ENCODE results near the gene FILIP1L. TPM values are rescaled to one million over a fixed set of nuclear protein-coding genes. Genes with fewer than 3 reads are reported as not detected.

The FILIP1L gene
- total and polyA plus RNA-seq, 2 of the 8 experiments (the other 6 are each of a cell fraction or from before 2014, with no cell fraction given), result 0.06 to 0.09 TPM

DNA sequence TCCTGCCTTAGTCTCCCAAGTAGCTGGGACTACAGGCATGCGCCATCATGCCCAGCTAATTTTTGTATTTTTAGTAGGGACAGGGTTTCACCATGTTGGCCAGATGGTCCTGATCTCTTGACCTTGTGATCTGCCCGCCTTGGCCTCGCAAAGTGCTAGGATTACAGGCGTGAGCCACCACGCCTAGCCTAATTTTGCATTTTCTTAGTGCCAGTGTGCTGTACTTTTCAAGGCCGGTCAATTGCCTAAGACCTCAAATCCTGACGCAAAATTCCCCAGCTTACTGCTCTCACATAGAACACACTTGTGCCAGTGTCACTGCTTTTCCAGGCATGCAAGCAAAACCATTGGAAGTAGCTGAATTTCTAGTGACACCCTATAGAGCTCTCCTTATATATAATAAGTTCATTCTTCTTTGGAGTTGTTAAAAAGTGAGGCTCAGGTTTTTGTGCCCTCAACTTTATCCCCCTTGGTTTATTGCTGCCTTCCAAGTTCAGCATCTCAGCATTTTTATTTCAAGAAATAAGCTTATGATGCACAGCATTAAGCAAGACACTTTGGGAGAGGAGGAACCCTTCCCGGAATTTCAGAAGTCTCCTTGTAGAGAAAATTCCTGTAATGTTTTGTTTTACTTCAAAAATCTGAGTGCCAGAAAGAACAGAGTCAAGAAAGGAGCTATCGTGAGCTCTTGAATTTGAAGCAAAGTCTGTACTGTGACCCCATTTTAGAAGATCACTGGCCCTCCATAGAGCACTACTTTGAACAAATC, 93.2 kb downstream of the FILIP1L start:
- Histone ChIP-seq H4K20me1 (replicated peaks in 1 of 2; ENCODE audit: control insufficient read depth in 1 of 2, insufficient read depth in 2 of 2, low read length in 2 of 2) (no peaks in the 10 kb centered on the region), H3K23me2 (ENCODE audit: low read depth, low read length) (no peaks in the 10 kb centered on the region), H2BK5ac (ENCODE audit: low read depth, low read length) (no peak overlapping the region), H4K91ac (replicated peaks; ENCODE audit: insufficient read length, low read length) (no peak overlapping the region), H3K23ac (ENCODE audit: insufficient read length) (no peak overlapping the region), H2BK12ac (ENCODE audit: low read depth, low read length) (no peak overlapping the region), H2AFZ (ENCODE audit: low read length) (no peak overlapping the region), H3K4me1 (replicated peaks in 1 of 4; ENCODE audit: control insufficient read depth in 3 of 4, insufficient read depth in 4 of 4, low read length in 3 of 4) (peaks cover 0 to 4% (median 0%) of the 10 kb centered on the region in 4 experiments; a peak in 1 of 7 replicates), H4K5ac (ENCODE audit: insufficient read length, low read depth, low read length) (no peak overlapping the region), H3K27me3 (replicated peaks in 1 of 4; ENCODE audit: control insufficient read depth in 3 of 4, extremely low read depth in 1 of 4, insufficient read depth in 3 of 4, low read length in 3 of 4) (no peaks in the 10 kb centered on the region), H2BK20ac (ENCODE audit: low read length) (no peak overlapping the region), H3K56ac (replicated peaks; ENCODE audit: insufficient read length, low read depth, low read length) (no peak overlapping the region), H3K4me2 (ENCODE audit: insufficient read depth in 1 of 2, low read depth in 2 of 2, low read length in 2 of 2) (no peak overlapping the region), H3K79me2 (ENCODE audit: control insufficient read depth in 1 of 2, insufficient read depth in 2 of 2, low read length in 2 of 2) (no peaks in the 10 kb centered on the region), H3K9ac (replicated peaks in 1 of 4; ENCODE audit: extremely low read depth in 1 of 4, low read depth in 3 of 4, low read length in 3 of 4) (no peak overlapping the region), H3K9me3 (ENCODE audit: insufficient read depth in 2 of 2, low read depth in 1 of 2, low read length in 1 of 2) (no peaks in the 10 kb centered on the region; a peak in 1 of 4 replicates), H3K14ac (ENCODE audit: insufficient read length) (no peak overlapping the region), H3K79me1 (ENCODE audit: low read depth, low read length) (no peaks in the 10 kb centered on the region), H3K27ac (ENCODE audit: low read depth, low read length) (no peak overlapping the region; the same call in 1 of the 2 replicates), H4K8ac (ENCODE audit: extremely low read depth, insufficient read depth, low read length) (no peak overlapping the region), H2BK120ac (replicated peaks; ENCODE audit: low read depth, low read length) (no peak overlapping the region), H3K36me3 (ENCODE audit: control insufficient read depth in 2 of 4, insufficient read depth in 4 of 4, low read length in 3 of 4) (no peaks in the 10 kb centered on the region), H3K4me3 (ENCODE audit: extremely low read depth in 1 of 4, insufficient read depth in 2 of 4, low read depth in 3 of 4, low read length in 4 of 4) (no peak overlapping the region), H3K18ac (ENCODE audit: extremely low read depth, low read length) (no peak overlapping the region), H2AK5ac (ENCODE audit: low read depth, low read length) (no peak overlapping the region), H2BK15ac (ENCODE audit: low read length) (no peak overlapping the region), H3K4ac (replicated peaks; ENCODE audit: insufficient read length, low read depth, low read length) (no peak overlapping the region)
- CTCF ChIA-PET (ENCODE audit: partially characterized antibody), result interaction anchor here (0.7 to 1.4 kb wide), 6 partner anchors 8 to 233 kb away, joined by 3 to 5 read pairs (median 3); no protein-coding TSS in a partner anchor
- DNase-seq (ENCODE audit: low read depth in 1 of 2, low spot score in 2 of 2) (no peak), FAIRE-seq (no peak)
- 89% methylated on average over 9 of the region's 9 CpGs; no CpG with 5 or more reads in 1 of the 2 experiments for WGBS, 2 experiments (ENCODE audit: extremely low coverage in 1 of 2, insufficient coverage in 1 of 2, insufficient read length in 1 of 2, insufficient replicate concordance in 2 of 2, low coverage in 1 of 2, low lambda C conversion rate in 2 of 2, missing lambda C conversion rate in 1 of 2)
- POLR2A ChIA-PET (ENCODE audit: partially characterized antibody), result interaction anchor here (0.9 kb wide), 1 partner anchor 31 kb away, joined by 3 read pairs; no protein-coding TSS in a partner anchor
- no peak for TF ChIP-seq CTBP2 (IDR thresholded peaks at IDR 0.05; ENCODE audit: borderline replicate concordance, insufficient read depth, insufficient read length, low read length)
- TF ChIP-seq EGR1 (IDR thresholded peaks at IDR 0.05; ENCODE audit: borderline replicate concordance, low read depth, low read length), result no peak
- no peak for TF ChIP-seq POU5F1 (IDR thresholded peaks at IDR 0.05; ENCODE audit: low read depth, low read length)
- TF ChIP-seq YY1 (IDR thresholded peaks at IDR 0.05; ENCODE audit: low read depth, low read length), result no peak
- TF ChIP-seq TBP (IDR thresholded peaks at IDR 0.05; ENCODE audit: low read depth, low read length), result no peak
- TF ChIP-seq RNF2 (IDR thresholded peaks at IDR 0.05; ENCODE audit: borderline replicate concordance, low read depth, low read length, missing control alignments, poor library complexity, severe bottlenecking), result no peak
- no peak for TF ChIP-seq RBBP5 (IDR thresholded peaks at IDR 0.05; ENCODE audit: borderline replicate concordance, low read depth, low read length)
- no peak for TF ChIP-seq EZH2 (IDR thresholded peaks at IDR 0.05; ENCODE audit: low read depth, low read length, severe bottlenecking)
- TF ChIP-seq RFX5 (IDR thresholded peaks at IDR 0.05; ENCODE audit: borderline replicate concordance, low read depth, low read length), result no peak
- TF ChIP-seq KDM1A (IDR thresholded peaks at IDR 0.05; ENCODE audit: borderline replicate concordance, low read length), result no peak
- no peak for TF ChIP-seq SAP30 (IDR thresholded peaks at IDR 0.05; ENCODE audit: insufficient read depth, insufficient replicate concordance, low read length)
- no peak for TF ChIP-seq JUND (IDR thresholded peaks at IDR 0.05; ENCODE audit: low read length)

All from H1 (cell line).